IPS DF 6.9 (cell line): Measurements from ENCODE around the gene SLIT3.

Experiments used
- DNase-seq: peaks from one replicate; pipeline ENCODE4 v3.0.0-alpha.2; 2013; ENCODE audit warnings: low read depth, low spot score
- H3K27ac ChIP-seq: one replicate; pipeline ENCODE4 v1.5.1; 2013; ENCODE audit warnings: low read length, control low read depth
- H3K27me3 ChIP-seq: 2 replicates; pipeline ENCODE4 v1.6.1; 2013; ENCODE audit warnings: mild to moderate bottlenecking, low read length; ENCODE audit not compliant: control insufficient read depth, insufficient read depth
- H3K36me3 ChIP-seq: 2 replicates; pipeline ENCODE4 v1.6.1; 2013; ENCODE audit warnings: low read length; ENCODE audit not compliant: control insufficient read depth, insufficient read depth
- H3K4me1 ChIP-seq: 2 replicates; pipeline ENCODE4 v1.6.1; 2013; ENCODE audit warnings: low read length; ENCODE audit not compliant: control insufficient read depth, insufficient read depth
- H3K4me3 ChIP-seq: 2 replicates; pipeline ENCODE4 v1.5.1; 2013; ENCODE audit warnings: mild to moderate bottlenecking, low read length
- H3K9me3 ChIP-seq: 2 replicates; pipeline ENCODE4 v1.6.1; 2013; ENCODE audit warnings: low read length, inconsistent platforms; ENCODE audit not compliant: control insufficient read depth, insufficient read depth
- WGBS: extraction: QIAGEN DNeasy Blood & Tissue Kit; methylation state at CpG from one replicate; pipeline ENCODE4 v1.1.7; 2013; ENCODE audit warnings: mixed read lengths, missing lambda C conversion rate; ENCODE audit not compliant: insufficient read length, insufficient coverage; 5-methylcytosine and 5-hydroxymethylcytosine counted together

SLIT3 gene

GRCh38 chr5:169101966-169102365 is 199.0 kb downstream of the SLIT3 start:
- Histone ChIP-seq H3K27me3 (no peaks in the 10 kb centered on the region), H3K9me3 (no peaks in the 10 kb centered on the region), H3K27ac (no peak overlapping the region), H3K36me3 (no peaks in the 10 kb centered on the region), H3K4me1 (peaks cover 3% of the 10 kb centered on the region; the same call in 1 of the 2 replicates), H3K4me3 (no peak overlapping the region)
- no CpG with 5 or more reads among the region's 2 CpGs for WGBS
- DNase-seq = no peak

GRCh38 chr5:169100735-169101075 is 200.2 kb downstream of the SLIT3 start:
- Histone ChIP-seq H3K27ac (no peak overlapping the region), H3K4me1 (peaks cover 3% of the 10 kb centered on the region; the same call in 1 of the 2 replicates), H3K36me3 (no peaks in the 10 kb centered on the region), H3K9me3 (no peaks in the 10 kb centered on the region), H3K27me3 (no peaks in the 10 kb centered on the region), H3K4me3 (no peak overlapping the region)
- no peak for DNase-seq
- WGBS = no CpG with 5 or more reads among the region's 2 CpGs

DNA sequence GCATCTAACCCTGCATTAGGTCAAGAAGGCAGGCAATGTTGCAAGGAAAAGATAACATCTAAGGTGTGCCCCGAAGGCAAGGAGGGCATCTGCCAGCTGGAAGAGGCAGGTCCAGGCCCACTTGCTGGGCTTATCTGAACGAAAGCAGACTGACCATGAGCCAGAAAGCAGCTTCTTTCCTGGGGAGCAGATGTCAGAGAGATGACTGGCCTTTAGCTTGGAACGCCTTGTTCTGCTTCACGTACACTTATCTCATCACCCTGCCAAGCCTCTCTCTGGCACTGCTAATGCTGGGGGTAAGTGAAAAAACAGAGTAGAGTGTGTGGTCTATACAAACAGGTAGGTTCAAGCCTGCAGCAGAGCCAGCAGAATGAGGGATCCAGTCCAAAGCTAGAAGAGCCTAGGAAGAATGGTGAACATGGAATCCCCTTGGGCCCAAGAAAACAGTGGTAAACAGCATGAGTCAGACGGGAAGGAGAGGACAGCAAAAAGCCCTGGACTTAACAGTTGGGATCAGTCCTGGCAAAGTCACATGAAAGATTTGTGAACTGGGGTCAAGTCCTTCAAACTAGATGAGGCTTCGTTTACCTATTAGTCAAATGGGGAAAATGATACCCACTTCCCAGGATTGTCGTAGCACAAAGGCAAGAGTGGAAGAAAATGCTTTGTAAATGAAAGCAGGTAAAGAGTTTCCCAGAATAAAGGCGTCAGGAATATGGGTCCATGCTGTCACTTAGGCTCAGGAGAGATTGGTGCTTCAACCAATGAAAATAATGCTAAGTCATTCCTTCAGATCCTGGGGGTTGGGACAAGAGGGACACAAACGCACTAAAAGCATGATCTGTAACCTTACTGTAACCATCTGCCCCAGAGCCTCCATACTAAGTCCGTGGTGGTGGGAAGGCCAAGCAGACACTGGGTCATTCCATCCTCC is 200.9 kb downstream of the SLIT3 start:
- WGBS = no CpG with 5 or more reads among the region's 10 CpGs
- H3K4me3 ChIP-seq = no peak overlapping the region
- DNase-seq = no peak
- H3K27ac ChIP-seq = no peak overlapping the region
- H3K36me3 ChIP-seq = no peaks in the 10 kb centered on the region
- no peaks in the 10 kb centered on the region for H3K9me3 ChIP-seq
- no peaks in the 10 kb centered on the region for H3K27me3 ChIP-seq
- peaks cover 3% of the 10 kb centered on the region; the same call in 1 of the 2 replicates for H3K4me1 ChIP-seq

GRCh38 chr5:169098331-169099121 is 202.4 kb downstream of the SLIT3 start:
- peaks cover 3% of the 10 kb centered on the region; the same call in 1 of the 2 replicates for H3K4me1 ChIP-seq
- no peak for DNase-seq
- no peaks in the 10 kb centered on the region for H3K36me3 ChIP-seq
- no CpG with 5 or more reads among the region's 12 CpGs for WGBS
- no peak overlapping the region for H3K4me3 ChIP-seq
- no peak overlapping the region for H3K27ac ChIP-seq
- no peaks in the 10 kb centered on the region for H3K27me3 ChIP-seq
- no peaks in the 10 kb centered on the region for H3K9me3 ChIP-seq

- H3K4me3 ChIP-seq = no peak overlapping the region; the same call in 1 of the 2 replicates
- DNase-seq = no peak
- no peaks in the 10 kb centered on the region for H3K36me3 ChIP-seq
- no peaks in the 10 kb centered on the region for H3K27me3 ChIP-seq
- peaks cover 3% of the 10 kb centered on the region; the same call in 1 of the 2 replicates for H3K4me1 ChIP-seq
- no peak overlapping the region for H3K27ac ChIP-seq
- H3K9me3 ChIP-seq = no peaks in the 10 kb centered on the region
- WGBS = no CpG with 5 or more reads among the region's 10 CpGs
Measured at GRCh38 chr5:169097374-169098326, 203.3 kb downstream of the SLIT3 start.

DNA sequence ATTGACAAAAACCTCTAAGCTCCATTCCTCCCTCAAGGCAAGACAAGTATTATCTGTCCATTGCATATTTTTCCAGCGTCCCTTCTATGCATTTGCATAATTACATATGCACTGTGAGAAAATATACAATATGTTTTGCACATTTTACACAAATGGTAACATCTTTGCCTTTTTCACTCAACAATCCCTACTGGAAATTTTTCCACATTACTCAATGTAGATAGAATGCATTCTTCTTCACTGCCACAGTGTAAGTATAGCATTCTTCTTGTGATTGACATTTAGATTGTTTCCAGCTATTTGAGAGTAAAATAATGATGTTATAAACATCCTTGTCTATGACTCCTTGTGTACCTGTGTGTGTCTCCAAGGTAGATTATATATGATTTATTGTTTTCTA is 205.0 kb downstream of the SLIT3 start:
- Histone ChIP-seq H3K36me3 (no peaks in the 10 kb centered on the region), H3K27me3 (no peaks in the 10 kb centered on the region), H3K4me3 (no peak overlapping the region), H3K4me1 (peaks cover 3% of the 10 kb centered on the region; the same call in 1 of the 2 replicates), H3K27ac (no peak overlapping the region), H3K9me3 (no peaks in the 10 kb centered on the region)
- DNase-seq = no peak
- WGBS = no CpG with 5 or more reads among the region's 1 CpG

DNA sequence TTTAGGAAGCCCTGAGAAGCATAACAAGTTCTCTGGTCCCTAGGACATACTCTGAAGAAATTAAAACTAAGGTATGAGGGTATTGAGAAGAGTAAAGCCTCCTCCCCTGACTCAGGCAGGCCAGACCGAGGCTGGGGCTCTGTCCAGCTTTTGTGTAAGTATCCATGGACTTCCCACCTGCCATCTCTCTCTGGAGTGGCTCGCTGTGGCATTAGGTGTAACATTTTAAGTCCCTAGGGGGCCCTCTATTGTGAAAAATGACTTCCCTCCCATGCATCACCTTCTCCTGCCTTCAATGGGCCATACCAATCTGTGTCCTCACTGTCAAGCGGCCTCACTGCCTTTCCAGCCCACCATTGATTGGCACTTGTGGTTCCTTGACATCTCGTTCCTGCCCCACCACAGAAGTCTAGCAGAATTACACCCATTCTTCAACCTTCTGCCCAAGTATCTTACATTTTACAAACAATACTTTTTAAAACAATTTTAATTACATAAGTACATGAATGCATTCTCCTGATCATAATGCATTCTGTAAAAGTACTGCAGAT is 205.5 kb downstream of the SLIT3 start:
- H3K4me1 ChIP-seq = peaks cover 1% of the 10 kb centered on the region; the same call in 1 of the 2 replicates
- H3K36me3 ChIP-seq = no peaks in the 10 kb centered on the region
- H3K9me3 ChIP-seq = no peaks in the 10 kb centered on the region
- WGBS = no CpG with 5 or more reads among the region's 4 CpGs
- no peak overlapping the region for H3K4me3 ChIP-seq
- H3K27ac ChIP-seq = no peak overlapping the region
- DNase-seq = no peak
- no peaks in the 10 kb centered on the region for H3K27me3 ChIP-seq

DNA sequence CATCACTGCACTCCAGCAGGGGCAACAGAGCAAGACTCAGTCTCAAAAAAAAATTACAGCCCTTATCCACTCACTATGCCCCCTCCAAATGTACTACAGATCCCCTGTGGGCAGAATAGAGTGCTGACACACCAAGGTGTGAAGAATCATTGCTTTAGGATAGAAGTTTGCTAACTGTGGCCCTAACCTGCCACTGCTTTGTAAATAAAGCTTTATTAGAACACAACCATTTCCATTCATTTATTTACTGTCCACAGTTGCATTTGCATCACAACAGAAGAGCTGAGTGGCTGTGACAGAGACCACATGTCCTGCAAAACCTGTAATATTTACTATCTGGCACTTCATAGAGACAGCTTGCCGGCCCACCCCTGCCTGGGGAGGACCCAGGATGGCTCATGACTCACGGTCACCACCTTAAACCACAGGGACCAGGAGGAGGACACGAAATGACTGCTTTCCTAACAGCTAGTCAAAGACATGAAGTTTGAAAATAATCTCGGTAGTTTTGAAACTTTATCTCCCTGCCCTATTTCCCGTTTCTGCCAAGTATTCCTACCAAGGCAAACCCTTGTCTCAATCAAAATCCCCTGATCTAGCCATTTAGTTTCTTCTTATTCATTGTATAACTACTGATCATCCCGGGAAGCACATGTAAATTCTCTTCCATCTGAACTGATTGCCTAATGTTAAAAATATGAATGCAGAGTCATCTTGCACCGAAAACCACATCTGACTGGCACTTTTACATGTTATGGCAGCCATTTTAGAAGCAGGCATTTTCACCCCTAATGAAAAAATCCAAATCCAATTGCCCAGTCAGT is 206.1 kb downstream of the SLIT3 start:
- H3K9me3 ChIP-seq = no peaks in the 10 kb centered on the region
- H3K27ac ChIP-seq = no peak overlapping the region
- no peaks in the 10 kb centered on the region for H3K4me1 ChIP-seq
- no peak for DNase-seq
- H3K27me3 ChIP-seq = no peaks in the 10 kb centered on the region
- H3K4me3 ChIP-seq = no peak overlapping the region
- WGBS = no CpG with 5 or more reads among the region's 7 CpGs
- no peaks in the 10 kb centered on the region for H3K36me3 ChIP-seq

- H3K27ac ChIP-seq = no peak overlapping the region
- no peaks in the 10 kb centered on the region for H3K27me3 ChIP-seq
- DNase-seq = no peak
- no peak overlapping the region for H3K4me3 ChIP-seq
- peaks cover 4% of the 10 kb centered on the region; the same call in 1 of the 2 replicates for H3K4me1 ChIP-seq
- WGBS = no CpG with 5 or more reads among the region's 9 CpGs
- H3K36me3 ChIP-seq = no peaks in the 10 kb centered on the region
- H3K9me3 ChIP-seq = no peaks in the 10 kb centered on the region
Measured at GRCh38 chr5:169091396-169091980, 209.5 kb downstream of the SLIT3 start.
